H1 (cell line): ENCODE data around the gene CXCL11. TPM values are rescaled to one million over a fixed set of nuclear protein-coding genes. Genes with fewer than 3 reads are reported as not detected.

Source experiments
- CTCF ChIA-PET: fragments of 300-600 bp; sonication (Branson Sonifier 250); formaldehyde crosslinking; loops from one replicate; lab custom pipeline; 2021; ENCODE audit not compliant: partially characterized antibody; lab: Charles Lee
- POLR2A ChIA-PET: fragments of 300-600 bp; sonication (Branson Sonifier 250); formaldehyde crosslinking; loops from one replicate; lab custom pipeline; 2021; ENCODE audit warnings: inconsistent platforms; ENCODE audit not compliant: partially characterized antibody; lab: Charles Lee
- DNase-seq, 2 experiments: peaks; one replicate each; pipeline versions ENCODE4 v3.0.0 to v3.0.0-alpha.2; 2010 to 2022; ENCODE audit warnings: low spot score in 2 of 2, low read depth in 1 of 2, mixed read lengths in 1 of 2
- FAIRE-seq: peaks from 2 replicates; lab custom pipeline; 2011; peaks lifted over from hg19 to GRCh38; lab: Jason Lieb, UNC
- H2AFZ ChIP-seq: 2 replicates; pipeline ENCODE4 v1.8.1; 2012; ENCODE audit warnings: low read length, inconsistent platforms
- H2AK5ac ChIP-seq: 2 replicates; pipeline ENCODE4 v1.6.1; 2013; ENCODE audit warnings: low read depth, low read length
- H2BK120ac ChIP-seq: replicated peaks from 2 replicates; pipeline ENCODE3; 2013; ENCODE audit warnings: low read depth, low read length, inconsistent platforms
- H2BK12ac ChIP-seq: 2 replicates; pipeline ENCODE4 v1.6.1; 2013; ENCODE audit warnings: low read depth, low read length
- H2BK15ac ChIP-seq: 2 replicates; pipeline ENCODE4 v1.6.1; 2013; ENCODE audit warnings: low read length
- H2BK20ac ChIP-seq: 2 replicates; pipeline ENCODE4 v1.6.1; 2013; ENCODE audit warnings: low read length
- H2BK5ac ChIP-seq: 2 replicates; pipeline ENCODE4 v1.6.1; 2013; ENCODE audit warnings: low read depth, low read length
- H3K14ac ChIP-seq: 2 replicates; pipeline ENCODE4 v1.6.1; 2013; ENCODE audit warnings: inconsistent platforms; ENCODE audit not compliant: insufficient read length
- H3K18ac ChIP-seq: 2 replicates; pipeline ENCODE4 v1.6.1; 2013; ENCODE audit warnings: low read length; ENCODE audit errors: extremely low read depth
- H3K23ac ChIP-seq: 2 replicates; pipeline ENCODE4 v1.6.1; 2013; ENCODE audit warnings: inconsistent platforms; ENCODE audit not compliant: insufficient read length
- H3K23me2 ChIP-seq: 2 replicates; pipeline ENCODE4 v1.6.1; 2013; ENCODE audit warnings: low read depth, low read length
- H3K27ac ChIP-seq: 2 replicates; pipeline ENCODE4 v1.6.1; 2011; ENCODE audit warnings: low read depth, low read length, inconsistent platforms
- H3K27me3 ChIP-seq, 4 experiments: replicated peaks in 1 of 4; 1 replicate in 1 of 4; 2 replicates in 3 of 4; pipeline versions ENCODE4 v1.6.1 to v1.8.1; 2011 to 2013; ENCODE audit warnings: low read length in 3 of 4, mild to moderate bottlenecking in 3 of 4, inconsistent platforms in 2 of 4, mixed read lengths in 2 of 4, moderate library complexity in 1 of 4; ENCODE audit not compliant: control insufficient read depth in 3 of 4, insufficient read depth in 3 of 4; ENCODE audit errors: extremely low read depth in 1 of 4
- H3K36me3 ChIP-seq, 4 experiments: 2 replicates each; pipeline versions ENCODE4 v1.6.1 to v1.8.1; 2011 to 2013; ENCODE audit warnings: mild to moderate bottlenecking in 4 of 4, low read length in 3 of 4, moderate library complexity in 2 of 4, control low read depth in 1 of 4, inconsistent platforms in 1 of 4; ENCODE audit not compliant: insufficient read depth in 4 of 4, control insufficient read depth in 2 of 4
- H3K4ac ChIP-seq: replicated peaks from 2 replicates; pipeline ENCODE3; 2013; ENCODE audit warnings: low read length, low read depth, mixed read lengths, inconsistent platforms; ENCODE audit not compliant: insufficient read length
- H3K4me1 ChIP-seq, 4 experiments: replicated peaks in 1 of 4; 1 replicate in 1 of 4; 2 replicates in 3 of 4; pipeline versions ENCODE4 v1.6.1 to v1.8.1; 2011 to 2013; ENCODE audit warnings: low read length in 3 of 4, inconsistent platforms in 2 of 4, mixed read lengths in 1 of 4; ENCODE audit not compliant: insufficient read depth in 4 of 4, control insufficient read depth in 3 of 4
- H3K4me2 ChIP-seq, 2 experiments: 2 replicates each; pipeline versions ENCODE4 v1.6.1 to v1.8.1; 2011 to 2013; ENCODE audit warnings: low read depth in 2 of 2, low read length in 2 of 2, control low read depth in 1 of 2, inconsistent platforms in 1 of 2, mild to moderate bottlenecking in 1 of 2; ENCODE audit not compliant: insufficient read depth in 1 of 2
- H3K4me3 ChIP-seq, 4 experiments: fragments of 200-600, 300-600 bp in 1 of 4; sonication (generic), shearing (Covaris generic), sonication (Bioruptor Twin) in 1 of 4; 2 replicates each; pipeline versions ENCODE4 v1.5.1 to v1.8.1; 2011 to 2016; ENCODE audit warnings: low read length in 4 of 4, low read depth in 3 of 4, control low read depth in 2 of 4, inconsistent platforms in 2 of 4, mild to moderate bottlenecking in 2 of 4, mixed read lengths in 1 of 4, moderate library complexity in 1 of 4; ENCODE audit not compliant: insufficient read depth in 2 of 4; ENCODE audit errors: extremely low read depth in 1 of 4
- H3K56ac ChIP-seq: replicated peaks from 2 replicates; pipeline ENCODE3; 2013; ENCODE audit warnings: low read depth, mild to moderate bottlenecking, mixed read lengths, low read length, inconsistent platforms; ENCODE audit not compliant: insufficient read length
- H3K79me1 ChIP-seq: 2 replicates; pipeline ENCODE4 v1.6.1; 2013; ENCODE audit warnings: low read depth, low read length, control low read depth
- H3K79me2 ChIP-seq, 2 experiments: 2 replicates each; pipeline versions ENCODE4 v1.6.1 to v1.8.1; 2012 to 2013; ENCODE audit warnings: low read length in 2 of 2, mild to moderate bottlenecking in 2 of 2, inconsistent platforms in 1 of 2; ENCODE audit not compliant: insufficient read depth in 2 of 2, control insufficient read depth in 1 of 2
- H3K9ac ChIP-seq, 4 experiments: replicated peaks in 1 of 4; 1 replicate in 1 of 4; 2 replicates in 3 of 4; pipeline versions ENCODE4 v1.6.1 to v1.8.1; 2011 to 2013; ENCODE audit warnings: low read depth in 3 of 4, low read length in 3 of 4, control low read depth in 2 of 4, mild to moderate bottlenecking in 2 of 4, moderate library complexity in 2 of 4, inconsistent platforms in 1 of 4; ENCODE audit errors: extremely low read depth in 1 of 4
- H3K9me3 ChIP-seq, 2 experiments: 2 replicates each; pipeline versions ENCODE4 v1.6.1 to v1.8.1; 2012 to 2013; ENCODE audit warnings: mild to moderate bottlenecking in 2 of 2, moderate library complexity in 2 of 2, control low read depth in 1 of 2, inconsistent platforms in 1 of 2, low read depth in 1 of 2, low read length in 1 of 2, mixed read lengths in 1 of 2; ENCODE audit not compliant: insufficient read depth in 2 of 2
- H4K20me1 ChIP-seq, 2 experiments: replicated peaks in 1 of 2; 2 replicates each; pipeline versions ENCODE3 to v1.8.1; 2011 to 2013; ENCODE audit warnings: inconsistent platforms in 2 of 2, low read length in 2 of 2, mild to moderate bottlenecking in 1 of 2; ENCODE audit not compliant: insufficient read depth in 2 of 2, control insufficient read depth in 1 of 2
- H4K5ac ChIP-seq: 2 replicates; pipeline ENCODE4 v1.6.1; 2013; ENCODE audit warnings: low read length, low read depth, mixed read lengths, inconsistent platforms; ENCODE audit not compliant: insufficient read length
- H4K8ac ChIP-seq: 2 replicates; pipeline ENCODE4 v1.8.0; 2013; ENCODE audit warnings: mild to moderate bottlenecking, moderate library complexity, low read length, inconsistent platforms; ENCODE audit not compliant: insufficient read depth; ENCODE audit errors: extremely low read depth
- H4K91ac ChIP-seq: replicated peaks from 2 replicates; pipeline ENCODE3; 2013; ENCODE audit warnings: low read length, mixed read lengths, inconsistent platforms; ENCODE audit not compliant: insufficient read length
- BRCA1 ChIP-seq: IDR thresholded peaks from 2 replicates; pipeline ENCODE4 v1.6.1; 2012; ENCODE audit warnings: low read depth, low read length, improper control_type of control experiment
- CBX5 ChIP-seq: fragments of 300-800, 300-1000 bp; sonication (generic); IDR thresholded peaks from 2 replicates; pipeline ENCODE4 v1.7.1; 2016; ENCODE audit warnings: antibody characterized with exemption, low read length, low read depth
- CEBPB ChIP-seq: IDR thresholded peaks from 2 replicates; pipeline ENCODE4 v1.6.1; 2012; ENCODE audit warnings: low read depth, low read length
- CHD2 ChIP-seq: IDR thresholded peaks from 2 replicates; pipeline ENCODE4 v1.6.1; 2012; ENCODE audit warnings: low read length, improper control_type of control experiment
- CTCF ChIP-seq, 3 experiments: IDR thresholded peaks; 1 replicate in 2 of 3; 2 replicates in 1 of 3; pipeline versions ENCODE4 v1.5.1 to v1.6.1; 2011; ENCODE audit warnings: low read length in 3 of 3, mild to moderate bottlenecking in 3 of 3, inconsistent platforms in 2 of 3, low read depth in 1 of 3, moderate library complexity in 1 of 3; ENCODE audit not compliant: insufficient read depth in 1 of 3; ENCODE audit errors: control extremely low read depth in 1 of 3
- EGR1 ChIP-seq: IDR thresholded peaks from 2 replicates; pipeline ENCODE4 v1.6.1; 2011; ENCODE audit warnings: low read depth, low read length, borderline replicate concordance
- EZH2 ChIP-seq: fragments of 200-600 bp; sonication (generic); IDR thresholded peaks from 2 replicates; pipeline ENCODE4 v1.7.1; 2012; ENCODE audit warnings: low read depth, mild to moderate bottlenecking, moderate library complexity, low read length, inconsistent platforms; ENCODE audit not compliant: severe bottlenecking
- KDM1A ChIP-seq: fragments of 200-600, 300-600 bp; sonication (generic); IDR thresholded peaks from 2 replicates; pipeline ENCODE4 v1.7.1; 2016; ENCODE audit warnings: mild to moderate bottlenecking, low read length, borderline replicate concordance
- NANOG ChIP-seq: IDR thresholded peaks from 2 replicates; pipeline ENCODE4 v1.6.1; 2011; ENCODE audit warnings: low read length, low read depth, mild to moderate bottlenecking, inconsistent platforms; ENCODE audit not compliant: insufficient read depth, poor library complexity, severe bottlenecking
- NRF1 ChIP-seq: IDR thresholded peaks from 2 replicates; pipeline ENCODE4 v1.6.1; 2011; ENCODE audit warnings: mild to moderate bottlenecking, low read depth, low read length, improper control_type of control experiment
- TEAD4 ChIP-seq: IDR thresholded peaks from 2 replicates; pipeline ENCODE4 v1.6.1; 2012; ENCODE audit warnings: low read depth, low read length, inconsistent platforms, mixed read lengths
- WGBS, 2 experiments: shearing (Covaris generic) in 1 of 2; methylation state at CpG; one replicate each; pipeline versions ENCODE4 v1.1.6 to v1.1.7; 2013 to 2015; ENCODE audit warnings: low lambda C conversion rate in 2 of 2, mixed read lengths in 2 of 2, inconsistent platforms in 1 of 2, low coverage in 1 of 2, missing lambda C conversion rate in 1 of 2; ENCODE audit not compliant: insufficient replicate concordance in 2 of 2, insufficient coverage in 1 of 2, insufficient read length in 1 of 2; ENCODE audit errors: extremely low coverage in 1 of 2, missing lambda C conversion rate in 1 of 2; 5-methylcytosine and 5-hydroxymethylcytosine counted together
- polyA plus RNA-seq, 7 experiments: library from polyadenylated mRNA; depleted of rRNA in 3 of 7; stranded (reverse) in 5 of 7; unstranded in 2 of 7; fragments of >200 nt in 5 of 7; fragments of 200-250 nt in 2 of 7; gene quantifications; 1 replicate in 5 of 7; 2 replicates in 1 of 7; 4 replicates in 1 of 7; pipeline versions ENCODE4 v1.2.1 to v1.2.3, GENCODE V29; 2011 to 2013; ENCODE audit warnings: missing spikeins in 2 of 7, mixed read lengths in 2 of 7
- total RNA-seq: library from RNA; stranded (reverse); fragmentation: NEBNext Ultra II Directional; extraction: Animal tissue kit (Norgen Biotek cat#: 25700); gene quantifications from 2 replicates; pipeline ENCODE4 v1.2.1, GENCODE V29; 2021

The CXCL11 gene
- total and polyA plus RNA-seq, 2 of the 8 experiments (the other 6 are each of a cell fraction or from before 2014, with no cell fraction given), result 0.18 TPM; not detected in 1

GRCh38 chr4:76074468-76074867 lies 38.6 kb upstream of the CXCL11 start, which contains the start of gene ART3:
Gene ART3, plus strand, starts transcription at chr4:76074709. Its CDS starts 1,181 bp downstream, at chr4:76075890.
- H3K23me2 ChIP-seq, result no peaks in the 10 kb centered on the region; the same call in 1 of the 2 replicates
- peak within 1 kb of the TSS; percentile 60 for H2BK120ac ChIP-seq
- H3K23ac ChIP-seq, result no peak within 1 kb of the TSS
- H3K56ac ChIP-seq, result no peak within 1 kb of the TSS
- H4K5ac ChIP-seq, result no peak within 1 kb of the TSS
- POLR2A ChIA-PET, result interaction anchor here (1.5 to 1.6 kb wide), 2 partner anchors 13 to 84 kb away, joined by 4 to 5 read pairs; partner anchors contain the start of gene SDAD1
- H2BK12ac ChIP-seq, result peak within 1 kb of the TSS; percentile 88; the same call in 1 of the 2 replicates
- no peaks in the 10 kb centered on the region for H3K27me3 ChIP-seq
- H2AK5ac ChIP-seq, result no peak within 1 kb of the TSS
- H3K18ac ChIP-seq, result no peak within 1 kb of the TSS; the same call in 1 of the 2 replicates
- no peaks in the 10 kb centered on the region for H3K9me3 ChIP-seq
- no peak within 1 kb of the TSS; a peak in 1 of 7 replicates for H3K9ac ChIP-seq
- peak within 1 kb of the TSS; percentile 47 for H4K91ac ChIP-seq
- H3K4ac ChIP-seq, result no peak within 1 kb of the TSS
- peak within 1 kb of the TSS; percentile 77 for H3K14ac ChIP-seq
- H4K8ac ChIP-seq, result no peak within 1 kb of the TSS
- H3K79me2 ChIP-seq, result no peaks in the 10 kb centered on the region
- H3K4me1 ChIP-seq, result peaks cover 0 to 11% (median 6%) of the 10 kb centered on the region in 4 experiments; a peak in 5 of 7 replicates
- H2BK20ac ChIP-seq, result peak within 1 kb of the TSS; percentile 88; the same call in 1 of the 2 replicates
- no peak for DNase-seq
- no peak for FAIRE-seq
- 68% methylated on average over 1 of the region's 1 CpG; no CpG with 5 or more reads in 1 of the 2 experiments for WGBS, 2 experiments
- no peak within 1 kb of the TSS for H3K4me3 ChIP-seq
- H4K20me1 ChIP-seq, result no peaks in the 10 kb centered on the region
- peak within 1 kb of the TSS; percentile 49; the same call in 1 of the 2 replicates for H2BK5ac ChIP-seq
- H2BK15ac ChIP-seq, result no peak within 1 kb of the TSS
- CTCF ChIA-PET, result interaction anchor here (1.0 to 1.9 kb wide), 4 partner anchors 12 to 79 kb away, joined by 3 to 8 read pairs (median 5); no protein-coding TSS in a partner anchor
- peak within 1 kb of the TSS; percentile 67; the same call in 1 of the 2 replicates for H2AFZ ChIP-seq
- H3K4me2 ChIP-seq, result peak within 1 kb of the TSS in 1 of 2 experiments; percentile 77; a peak in 1 of 4 replicates
- H3K36me3 ChIP-seq, result no peaks in the 10 kb centered on the region
- no peaks in the 10 kb centered on the region for H3K79me1 ChIP-seq
- H3K27ac ChIP-seq, result no peak within 1 kb of the TSS
- TF ChIP-seq NRF1, result no peak
- no peak for TF ChIP-seq CTCF (IDR thresholded peaks at IDR 0.05; ENCODE audit: control extremely low read depth in 1 of 3, insufficient read depth in 1 of 3, low read depth in 1 of 3, low read length in 3 of 3)
- no peak for TF ChIP-seq CEBPB
- TF ChIP-seq CBX5, result no peak
- no peak for TF ChIP-seq EGR1
- TF ChIP-seq CHD2, result no peak
- TF ChIP-seq TEAD4, result no peak
- TF ChIP-seq BRCA1, result no peak
- TF ChIP-seq NANOG, result no peak
- TF ChIP-seq EZH2, result no peak
- TF ChIP-seq KDM1A, result no peak
